UCSD-AML1 (cell line): ENCODE measurements around the gene KRT81.
"Not testable (repeated sequence)": the region's sequence is repeated elsewhere in the genome, so short reads cannot be mapped to it uniquely, and the experiment has no call there.

Source experiments
- DNase-seq: peaks from one replicate; lab custom pipeline; 2025; ENCODE audit not compliant: unreplicated experiment; lab: John Stamatoyannopoulos, UW

KRT81 gene

DNA sequence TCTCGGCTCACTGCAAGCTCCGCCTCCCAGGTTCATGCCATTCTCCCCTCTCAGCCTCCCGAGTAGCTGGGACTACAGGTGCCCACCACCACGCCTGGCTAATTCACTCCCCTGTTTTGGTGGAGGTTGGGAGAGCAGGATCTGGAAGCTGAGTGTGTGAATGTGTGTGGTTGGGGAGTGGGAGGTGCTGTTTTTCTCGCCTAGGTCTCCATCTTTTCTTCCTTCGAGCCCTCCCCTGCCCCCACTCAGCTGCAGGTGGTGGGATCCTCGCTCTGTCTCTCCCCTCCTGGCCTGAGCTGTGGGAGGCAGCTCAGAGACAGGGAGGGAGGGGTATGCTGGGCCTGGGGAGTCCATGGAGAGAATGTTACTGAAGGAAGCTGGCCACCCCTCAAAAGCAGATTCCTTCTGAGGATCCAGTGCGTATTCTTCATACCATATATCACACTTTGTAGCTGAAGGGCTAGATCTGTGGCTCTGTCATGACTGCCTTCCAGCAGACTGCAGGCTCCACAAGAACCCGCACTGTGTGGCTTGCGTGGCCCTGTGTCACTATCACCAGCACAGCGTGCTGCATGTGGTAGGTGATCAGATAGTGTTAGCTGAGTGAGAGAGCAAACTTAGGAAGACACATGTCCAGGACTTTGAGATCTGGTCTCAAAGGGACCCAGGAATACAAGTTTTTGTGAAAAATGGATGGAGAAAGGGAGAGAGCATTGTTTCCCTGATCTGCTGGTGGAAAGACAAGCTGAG is 27.1 kb upstream of the KRT81 start:
- DNase-seq = no peak

DNA sequence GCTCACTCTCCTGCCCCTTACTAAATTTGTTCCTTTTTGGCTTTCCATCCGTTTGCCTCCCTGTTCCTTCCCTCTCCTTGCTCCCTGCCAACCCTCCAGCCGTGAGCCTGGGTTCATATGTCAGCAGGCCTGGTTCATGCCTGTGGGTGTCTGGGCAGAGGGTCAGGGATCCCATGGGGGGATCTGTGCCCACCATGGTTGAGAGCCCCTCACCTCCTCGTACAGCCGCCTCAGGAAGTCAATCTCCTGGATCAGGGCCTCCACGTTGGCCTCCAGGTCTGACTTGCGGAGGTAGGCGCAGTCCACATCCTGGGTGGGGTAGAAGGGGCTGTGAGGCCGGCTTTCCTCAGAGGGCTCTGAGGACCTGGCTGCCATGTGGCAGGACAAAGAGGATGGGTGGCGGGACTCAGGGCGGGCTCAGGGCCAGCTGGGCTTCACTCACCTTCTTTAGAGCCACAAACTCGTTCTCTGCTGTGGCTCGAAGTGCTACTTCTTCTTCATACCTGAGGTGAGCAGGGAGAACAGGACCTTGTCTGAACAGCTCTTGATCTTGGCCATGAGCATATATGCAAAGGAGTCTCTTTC is 26.2 kb upstream of the KRT81 start:
- DNase-seq = no peak

DNA sequence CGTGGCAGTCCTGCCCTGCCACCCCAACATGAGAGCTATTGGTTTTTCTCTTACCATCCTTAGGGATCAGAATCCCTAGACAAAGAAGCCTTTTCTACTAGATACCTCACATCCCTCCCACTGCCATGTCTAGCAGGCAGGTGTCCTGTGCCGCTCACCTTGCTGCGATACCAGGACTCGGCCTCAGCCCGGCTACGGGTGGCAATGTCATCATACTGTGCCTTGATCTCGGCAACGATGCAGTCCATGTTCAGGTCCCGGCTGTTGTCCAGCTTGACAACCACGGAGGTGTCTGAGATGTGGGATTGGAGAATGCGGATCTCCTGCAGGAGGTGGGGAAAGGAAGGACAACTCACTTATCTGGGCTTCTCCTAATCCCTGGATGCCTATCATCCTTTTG is 25.4 kb upstream of the KRT81 start:
- no peak for DNase-seq

DNA sequence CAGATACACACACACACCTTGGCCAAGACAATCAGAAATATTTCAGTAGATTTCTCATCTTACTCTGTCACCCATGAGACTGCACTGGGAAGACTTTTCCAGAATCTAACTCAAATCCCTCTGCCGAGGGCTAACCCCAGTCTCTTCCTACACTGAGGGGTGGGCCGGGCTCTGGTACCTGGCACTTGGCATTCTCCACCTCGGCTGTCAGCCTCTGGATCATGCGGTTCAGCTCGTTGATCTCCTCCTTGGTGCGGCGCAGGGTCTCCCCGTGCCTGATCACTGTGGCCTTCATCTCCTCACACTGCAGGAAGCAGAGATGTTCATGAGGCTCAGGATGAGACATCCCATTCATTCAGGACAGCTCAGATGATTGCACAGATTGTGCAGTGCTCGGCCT is 25.0 kb upstream of the KRT81 start:
- no peak for DNase-seq

DNA sequence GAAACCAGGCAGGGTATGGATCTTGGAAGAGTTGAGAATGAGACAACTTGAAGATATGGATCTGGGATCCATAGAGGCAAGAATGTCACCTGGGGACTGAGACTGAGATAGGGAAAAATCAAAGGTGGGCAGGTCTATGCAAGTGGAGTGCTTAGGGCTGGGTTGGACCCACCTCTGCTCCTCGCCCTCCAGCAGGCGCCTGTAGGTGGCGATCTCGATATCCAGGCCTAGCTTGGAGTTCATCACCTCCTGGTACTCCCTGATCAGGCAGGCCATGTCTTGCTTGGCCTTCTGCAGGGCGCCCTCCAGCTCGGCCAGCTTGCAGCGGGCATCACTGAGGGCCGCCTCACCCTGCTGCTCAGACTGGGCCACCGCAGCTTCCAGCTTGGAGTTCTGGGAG is 24.4 kb upstream of the KRT81 start:
- DNase-seq = peak; percentile 49

DNA sequence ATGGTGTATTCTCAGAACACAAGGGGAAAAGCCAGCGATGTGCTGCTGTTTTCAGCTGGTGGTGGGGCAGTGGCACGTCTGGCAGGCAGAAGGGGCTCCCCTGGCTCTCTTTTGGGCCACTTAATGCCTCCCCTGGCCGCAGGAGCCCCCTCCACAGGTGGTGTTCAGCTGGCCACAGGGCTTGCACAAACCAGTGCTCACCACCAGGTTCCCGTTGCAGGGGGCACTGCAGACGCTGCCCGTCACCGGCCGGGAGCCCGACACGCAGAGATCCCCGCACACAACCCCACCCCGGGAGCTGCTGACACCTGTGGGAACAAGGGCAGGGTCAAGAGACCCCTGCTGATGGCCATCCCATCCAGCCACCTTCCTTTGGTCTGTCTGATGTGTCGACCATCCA is 23.2 kb upstream of the KRT81 start:
- DNase-seq = no peak

DNA sequence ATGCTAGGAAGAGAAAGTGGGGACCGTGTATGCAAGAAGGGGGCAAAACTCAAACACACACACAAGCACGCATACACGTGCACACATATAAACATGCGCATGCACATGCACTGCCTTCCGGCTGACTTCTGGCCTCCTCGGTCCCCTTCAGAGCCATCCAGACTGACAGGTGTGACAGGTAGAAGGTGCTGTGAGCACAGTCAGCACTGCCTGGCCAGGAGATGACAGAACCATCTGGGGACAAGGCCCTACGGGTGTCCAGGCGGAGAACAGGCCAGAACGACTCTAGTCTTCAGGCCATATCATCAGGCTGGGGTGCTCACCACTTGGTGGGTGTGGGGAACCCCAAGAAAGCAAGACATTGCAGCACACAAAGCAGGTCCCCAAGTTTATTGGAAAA is 22.6 kb upstream of the KRT81 start:
- DNase-seq = no peak

DNA sequence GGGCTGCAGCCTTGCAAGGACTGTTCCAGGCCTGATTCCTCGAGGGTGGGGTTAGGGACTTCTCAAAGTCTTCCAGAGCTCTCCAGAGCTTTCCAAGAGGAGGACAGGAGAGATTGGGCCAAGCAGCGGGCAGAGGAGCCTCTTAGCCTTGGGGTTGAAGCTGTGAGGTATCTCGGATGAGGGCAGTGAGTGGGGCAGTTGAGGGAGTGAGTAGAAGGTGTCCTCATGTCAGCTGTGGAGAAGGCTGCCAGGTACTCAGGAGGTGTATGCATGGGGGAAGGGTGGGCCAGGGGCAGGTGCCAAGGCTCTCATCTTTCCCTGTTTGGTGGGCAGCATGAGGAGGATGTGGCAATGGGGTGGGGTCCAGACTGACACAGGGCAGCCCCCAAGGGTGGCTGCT is 22.1 kb upstream of the KRT81 start:
- DNase-seq = no peak

DNA sequence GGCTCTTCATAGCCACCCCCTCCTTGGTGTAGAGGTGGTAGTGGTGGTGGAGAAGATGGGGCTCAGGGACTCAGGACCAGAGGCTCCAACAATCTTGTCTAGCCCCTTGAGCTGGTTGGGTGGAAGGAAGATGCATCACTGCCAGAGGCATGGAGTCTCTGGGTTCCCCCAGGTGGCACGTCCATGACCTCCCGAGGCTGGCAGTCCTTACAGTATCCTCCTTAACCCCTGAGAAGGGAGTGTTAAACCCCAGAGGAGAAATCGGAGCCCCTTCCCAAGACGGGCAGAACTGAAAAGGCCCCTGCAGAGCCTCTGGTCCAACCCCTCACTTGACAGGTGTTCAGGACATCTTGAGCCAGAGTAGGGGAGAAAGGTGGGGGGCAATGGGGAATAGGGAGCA is 20.8 kb upstream of the KRT81 start:
- no peak for DNase-seq

DNA sequence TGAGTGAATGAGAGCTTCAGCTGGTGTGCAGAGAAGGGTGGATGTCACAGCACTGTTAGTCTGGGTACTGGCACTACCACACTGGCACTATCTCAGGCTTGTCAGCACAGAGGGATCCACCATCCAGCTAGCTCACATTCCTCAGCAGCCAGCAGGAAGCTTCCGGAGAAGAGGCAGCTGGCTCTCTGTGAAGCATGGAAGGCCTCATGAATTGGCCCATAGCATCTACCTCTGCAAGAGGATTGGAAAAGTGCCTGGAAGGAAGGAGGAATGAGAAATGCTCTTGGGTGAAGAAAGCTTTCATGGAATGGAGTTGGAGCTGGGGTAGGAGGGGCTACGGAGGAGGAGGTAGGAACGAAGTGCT is 19.9 kb upstream of the KRT81 start:
- DNase-seq = no peak

DNA sequence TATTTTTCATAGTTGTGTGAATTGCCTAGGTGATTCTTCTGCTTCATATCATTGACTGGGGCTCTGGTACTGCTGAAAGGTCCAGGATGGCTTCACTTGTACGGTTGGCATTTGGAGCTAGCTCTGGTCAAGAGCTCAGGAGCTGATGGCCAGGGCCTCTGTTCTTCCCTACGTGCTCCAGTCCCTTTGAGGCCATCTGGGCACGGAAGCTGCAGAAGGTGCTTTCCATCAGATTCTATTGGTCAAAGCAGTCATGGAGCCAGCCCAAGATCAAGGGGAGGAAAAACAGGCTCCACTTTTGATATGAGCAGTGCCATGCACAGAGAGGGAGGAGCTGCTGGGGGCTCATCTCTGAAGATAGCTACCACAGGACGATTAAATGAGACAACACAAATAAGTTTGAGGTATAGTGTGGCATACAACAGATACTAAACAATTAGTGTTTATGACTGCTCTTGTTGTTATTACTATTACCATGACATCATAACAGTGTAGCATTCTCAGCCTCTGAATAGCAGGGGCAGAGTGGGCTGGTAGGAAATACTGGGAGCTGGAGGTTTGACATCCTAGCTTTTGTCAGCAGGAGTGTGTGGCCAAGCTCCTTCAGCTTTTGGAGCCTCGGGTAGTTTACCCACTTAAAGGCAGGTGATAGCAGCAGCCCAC is 19.4 kb upstream of the KRT81 start:
- no peak for DNase-seq

DNA sequence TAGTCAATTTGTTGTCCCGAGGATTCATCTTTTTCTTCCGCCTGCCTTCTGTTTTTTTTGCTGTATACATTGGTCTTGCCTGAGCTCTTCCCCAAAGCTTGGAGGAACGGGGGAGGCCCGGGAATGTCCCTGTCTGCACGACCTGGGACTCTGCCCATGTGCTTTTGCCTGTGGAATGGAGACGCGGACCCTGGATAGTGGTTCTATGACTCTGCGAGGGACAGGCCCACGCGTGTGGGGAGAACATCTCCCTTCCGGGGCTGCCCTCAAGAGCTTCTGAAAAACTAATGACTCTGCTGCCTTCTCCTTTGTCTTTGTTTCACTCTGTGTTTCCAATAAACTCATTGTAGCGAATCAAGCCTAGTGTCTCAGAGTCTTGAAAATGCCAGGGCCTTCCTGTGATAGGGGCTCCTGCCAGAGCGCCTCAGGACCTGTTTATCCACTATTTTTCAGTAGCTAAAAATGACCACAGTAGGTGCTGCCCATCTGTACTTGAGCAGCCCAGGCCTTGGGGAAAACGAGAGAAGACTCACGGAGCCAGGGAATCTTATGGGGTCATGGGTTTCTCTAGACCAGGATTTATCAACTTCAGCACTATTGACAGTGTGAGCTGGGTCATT is 17.6 kb upstream of the KRT81 start:
- no peak for DNase-seq

DNA sequence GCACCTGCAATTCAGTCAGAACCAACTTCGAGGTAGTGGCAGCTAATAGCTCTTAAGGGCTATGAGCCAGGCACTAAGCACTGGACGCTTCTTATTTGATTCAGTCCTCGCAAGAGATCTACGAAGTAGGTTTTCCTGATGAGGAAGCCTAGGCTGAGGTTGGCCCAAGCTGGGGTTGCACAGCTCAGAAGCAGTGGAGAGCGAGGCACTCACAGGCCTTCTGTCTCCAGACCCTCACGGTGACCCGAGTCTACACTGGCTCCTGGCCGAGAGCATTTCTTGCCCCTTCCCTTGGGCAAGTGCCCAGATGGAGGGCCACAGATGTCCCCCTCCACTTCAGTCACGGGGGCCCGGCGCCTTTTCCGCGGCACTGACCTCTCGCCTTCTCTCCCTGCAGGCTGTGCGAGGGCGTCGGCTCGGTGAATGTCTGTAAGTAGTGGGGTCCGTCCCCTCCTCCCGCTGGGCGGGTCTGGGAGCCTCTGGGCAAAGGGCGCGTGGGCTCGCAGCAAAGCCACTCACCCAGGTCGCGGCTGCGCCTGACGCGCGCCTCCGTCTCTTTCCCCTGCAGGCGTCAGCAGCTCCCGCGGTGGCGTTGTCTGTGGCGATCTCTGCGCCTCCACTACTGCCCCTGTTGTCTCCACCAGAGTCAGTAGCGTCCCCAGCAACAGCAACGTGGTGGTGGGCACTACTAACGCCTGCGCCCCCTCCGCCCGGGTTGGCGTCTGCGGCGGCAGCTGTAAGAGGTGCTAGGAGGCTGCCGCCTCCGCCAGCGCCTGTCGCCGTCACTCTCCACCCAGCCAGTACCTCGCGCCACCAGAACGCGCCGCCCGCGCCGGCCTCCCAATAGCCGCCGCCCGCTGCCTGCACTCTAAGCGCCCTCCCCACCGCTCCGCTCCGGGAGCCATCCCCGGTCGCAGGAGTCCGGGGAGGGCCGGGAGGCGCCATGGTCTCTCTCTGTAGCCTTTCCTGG is 16.8 kb upstream of the KRT81 start:
- no peak for DNase-seq

DNA sequence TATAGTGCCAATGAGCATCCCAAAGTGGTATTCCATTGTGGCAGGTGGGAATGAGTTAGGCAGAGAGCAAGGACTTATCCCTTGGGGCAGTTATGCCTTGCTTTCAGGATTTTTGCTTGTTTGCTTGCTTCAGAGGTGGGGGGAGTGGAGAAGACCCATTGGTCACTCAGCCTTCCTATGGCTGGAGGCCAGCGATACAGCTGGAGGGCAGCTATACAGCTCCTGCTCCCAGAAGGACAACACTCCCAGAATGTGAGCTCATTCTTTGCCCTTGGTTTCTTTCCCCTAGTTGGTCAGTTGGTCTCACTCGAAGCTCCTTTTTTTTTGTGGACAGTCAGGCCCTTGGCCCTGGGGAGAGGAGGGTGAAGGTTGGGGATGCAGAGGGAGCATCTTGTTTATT is 15.4 kb upstream of the KRT81 start:
- no peak for DNase-seq

DNA sequence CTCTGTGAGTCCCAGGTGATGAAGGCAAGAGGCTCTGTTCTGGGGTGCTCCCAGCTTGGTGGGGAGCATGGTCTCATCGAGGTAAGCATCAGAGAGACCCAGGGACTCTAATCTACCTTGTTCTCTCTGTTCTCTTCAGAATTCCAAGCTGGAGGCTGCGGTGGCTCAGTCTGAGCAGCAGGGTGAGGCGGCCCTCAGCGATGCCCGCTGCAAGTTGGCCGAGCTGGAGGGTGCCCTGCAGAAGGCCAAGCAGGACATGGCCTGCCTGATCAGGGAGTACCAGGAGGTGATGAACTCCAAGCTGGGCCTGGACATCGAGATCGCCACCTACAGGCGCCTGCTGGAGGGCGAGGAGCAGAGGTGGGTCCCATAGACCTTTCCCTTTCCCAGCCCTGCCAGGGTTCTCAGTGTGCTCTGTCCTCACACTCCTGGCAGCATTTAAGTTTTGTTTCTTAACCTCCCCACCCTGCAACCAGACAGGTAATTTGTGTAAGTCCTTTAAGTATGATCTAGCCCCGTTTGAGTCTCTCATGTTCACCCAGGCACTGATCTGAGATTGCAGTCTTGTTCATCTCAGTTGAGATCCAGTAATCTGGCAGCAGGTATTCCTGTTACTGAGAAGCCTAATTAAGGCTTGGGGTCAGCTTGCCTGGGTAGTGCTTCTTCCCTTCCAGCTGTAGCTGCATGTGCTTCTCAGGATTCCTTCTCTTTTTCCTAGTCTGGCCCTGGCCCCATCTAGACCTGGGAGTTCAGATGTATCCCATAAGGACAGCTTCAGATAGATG is 14.8 kb upstream of the KRT81 start:
- peak; percentile 37 for DNase-seq

DNA sequence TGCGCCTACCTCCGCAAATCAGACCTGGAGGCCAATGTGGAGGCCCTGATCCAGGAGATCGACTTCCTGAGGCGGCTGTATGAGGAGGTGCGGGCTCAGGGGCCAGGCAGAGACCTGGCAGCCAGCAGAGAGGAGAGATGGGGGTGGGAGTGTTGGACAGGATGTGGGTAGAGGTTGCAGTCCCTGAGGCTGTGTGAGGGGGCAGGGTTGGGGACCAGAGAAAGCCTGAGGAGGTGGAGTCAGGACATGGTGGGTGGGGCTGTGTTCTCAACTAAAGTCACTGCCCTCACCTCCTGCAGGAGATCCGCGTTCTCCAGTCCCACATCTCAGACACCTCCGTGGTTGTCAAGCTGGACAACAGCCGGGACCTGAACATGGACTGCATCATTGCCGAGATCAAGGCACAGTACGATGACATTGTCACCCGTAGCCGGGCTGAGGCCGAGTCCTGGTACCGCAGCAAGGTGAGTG is 13.6 kb upstream of the KRT81 start:
- peak; percentile 83 for DNase-seq

DNA sequence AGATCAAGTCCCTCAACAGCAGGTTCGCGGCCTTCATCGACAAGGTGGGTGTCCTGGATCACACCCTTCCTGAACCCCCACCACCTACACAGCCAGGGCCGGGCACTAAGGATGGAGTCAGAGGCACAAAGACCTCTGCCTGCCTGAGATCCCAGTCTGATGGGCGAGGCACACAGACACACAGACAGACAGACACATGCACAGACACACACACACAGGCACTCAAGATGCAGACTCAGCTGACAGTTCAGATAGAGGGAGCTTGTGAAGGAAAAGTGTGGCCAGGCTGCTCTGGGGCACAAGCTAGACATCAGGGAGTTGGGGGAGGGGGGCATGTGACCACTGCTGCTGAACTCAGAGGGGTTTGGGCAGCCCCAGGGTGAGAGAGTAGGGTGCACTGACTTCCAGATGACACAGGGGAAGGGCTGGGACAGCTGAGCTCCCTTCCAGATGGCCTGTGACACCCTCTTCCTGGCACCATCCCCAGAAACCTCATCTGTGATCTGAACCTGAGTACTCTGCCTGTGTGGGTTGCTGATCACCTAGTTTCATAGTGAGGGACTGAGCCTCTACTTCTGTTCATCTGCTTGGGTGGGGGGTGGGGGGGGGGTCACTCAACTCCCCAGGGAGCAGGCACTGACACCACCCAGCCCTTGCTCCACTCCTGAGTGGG is 11.0 kb upstream of the KRT81 start:
- DNase-seq = not testable (repeated sequence)

DNA sequence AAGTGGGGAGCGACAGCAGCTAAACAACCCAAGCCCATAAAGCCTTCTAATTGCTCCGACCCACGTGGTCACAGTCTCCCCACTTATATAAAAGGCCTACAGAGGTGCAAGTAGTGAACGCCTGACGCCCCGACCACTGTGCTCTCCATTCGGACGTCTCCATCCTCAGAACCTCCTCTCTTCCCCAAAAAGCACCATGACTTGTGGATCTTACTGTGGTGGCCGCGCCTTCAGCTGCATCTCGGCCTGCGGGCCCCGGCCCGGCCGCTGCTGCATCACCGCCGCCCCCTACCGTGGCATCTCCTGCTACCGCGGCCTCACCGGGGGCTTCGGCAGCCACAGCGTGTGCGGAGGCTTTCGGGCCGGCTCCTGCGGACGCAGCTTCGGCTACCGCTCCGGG is 10.4 kb upstream of the KRT81 start:
- not testable (repeated sequence) for DNase-seq
